Fibroblast of lung (primary cell): ENCODE data around the gene TLN1. TPM values are rescaled to one million over a fixed set of nuclear protein-coding genes. Genes with fewer than 3 reads are reported as not detected.

Source experiments
- DNase-seq, 2 donors: peaks; one replicate each; pipeline versions ENCODE4 v3.0.0 to v3.0.0-alpha.2; 2010; ENCODE audit warnings: low read depth in 2 of 2
- H2AFZ ChIP-seq: 2 replicates; pipeline ENCODE4 v1.5.1; 2012; ENCODE audit warnings: low read length, control low read depth, inconsistent platforms
- H3K27ac ChIP-seq: 2 replicates; pipeline ENCODE4 v1.5.1; 2011; ENCODE audit warnings: low read length, control low read depth; ENCODE audit not compliant: insufficient read depth
- H3K27me3 ChIP-seq: 2 replicates; pipeline ENCODE4 v1.5.1; 2011; ENCODE audit warnings: mild to moderate bottlenecking, low read length; ENCODE audit not compliant: control insufficient read depth, insufficient read depth
- H3K36me3 ChIP-seq: 2 replicates; pipeline ENCODE4 v1.5.1; 2011; ENCODE audit warnings: low read length; ENCODE audit not compliant: control insufficient read depth, insufficient read depth
- H3K4me1 ChIP-seq: 2 replicates; pipeline ENCODE4 v1.5.1; 2011; ENCODE audit warnings: low read length; ENCODE audit not compliant: control insufficient read depth, insufficient read depth; ENCODE audit errors: extremely low read depth
- H3K4me2 ChIP-seq: 2 replicates; pipeline ENCODE4 v1.5.1; 2011; ENCODE audit warnings: low read length, control low read depth; ENCODE audit not compliant: insufficient read depth; ENCODE audit errors: extremely low read depth
- H3K4me3 ChIP-seq, 4 experiments: fragments of 200-600 bp in 1 of 4; sonication (generic) in 1 of 4; replicated peaks in 1 of 4; 2 replicates each; pipeline ENCODE4 v1.5.1; 2011 to 2016; ENCODE audit warnings: low read length in 4 of 4, low read depth in 3 of 4, mild to moderate bottlenecking in 3 of 4, control low read depth in 2 of 4, inconsistent platforms in 1 of 4, mixed read lengths in 1 of 4; ENCODE audit not compliant: insufficient read depth in 1 of 4; ENCODE audit errors: control extremely low read depth in 1 of 4
- H3K79me2 ChIP-seq: 2 replicates; pipeline ENCODE4 v1.5.1; 2012; ENCODE audit warnings: mild to moderate bottlenecking, low read length, inconsistent platforms; ENCODE audit not compliant: control insufficient read depth, insufficient read depth
- H3K9ac ChIP-seq: 2 replicates; pipeline ENCODE4 v1.5.1; 2011; ENCODE audit warnings: mild to moderate bottlenecking, low read length, control low read depth; ENCODE audit not compliant: insufficient read depth
- H3K9me3 ChIP-seq: 2 replicates; pipeline ENCODE4 v1.5.1; 2012; ENCODE audit warnings: low read depth, low read length; ENCODE audit not compliant: control insufficient read depth, insufficient read depth
- H4K20me1 ChIP-seq: 2 replicates; pipeline ENCODE4 v1.5.1; 2011; ENCODE audit warnings: low read length; ENCODE audit not compliant: control insufficient read depth, insufficient read depth; ENCODE audit errors: extremely low read depth
- CTCF ChIP-seq, 2 donors: IDR thresholded peaks in 1 of 2; conservative IDR thresholded peaks in 1 of 2; 1 replicate in 1 of 2; 2 replicates in 1 of 2; pipeline ENCODE4 v1.5.1; 2011 to 2012; ENCODE audit warnings: low read length in 2 of 2, control low read depth in 1 of 2, inconsistent platforms in 1 of 2, low read depth in 1 of 2, mild to moderate bottlenecking in 1 of 2
- EZH2 ChIP-seq: IDR thresholded peaks from 2 replicates; pipeline ENCODE4 v1.5.1; 2012; ENCODE audit warnings: low read length, control low read depth, mild to moderate bottlenecking; ENCODE audit errors: missing control alignments
- polyA plus RNA-seq, 2 donors: library from polyadenylated mRNA; depleted of rRNA in 1 of 2; stranded (reverse) in 1 of 2; unstranded in 1 of 2; fragments of >200 nt; gene quantifications; 2 replicates each; pipeline ENCODE4 v1.2.1, GENCODE V29; 2011 to 2012; ENCODE audit warnings: missing spikeins in 1 of 2
- total RNA-seq: library from RNA; depleted of rRNA; stranded (reverse); fragments of >200 nt; gene quantifications from 2 replicates; pipeline ENCODE4 v1.2.1, GENCODE V29; 2014

TLN1 gene
- total and polyA plus RNA-seq, 2 donors (not counting 1 experiment from before 2014, with no cell fraction given), result 214 to 405 TPM

- no peaks in the 10 kb centered on the region for H3K9me3 ChIP-seq
- H3K4me1 ChIP-seq, result peaks cover 13% of the 10 kb centered on the region
- H3K27ac ChIP-seq, result peak within 1 kb of the TSS; percentile 97
- no peaks in the 10 kb centered on the region for H3K27me3 ChIP-seq
- peak within 1 kb of the TSS; percentile 97 for H3K9ac ChIP-seq
- peak within 1 kb of the TSS; percentile 83 for H2AFZ ChIP-seq
- no peak for TF ChIP-seq EZH2
- peak; percentile 33 to 36 for TF ChIP-seq CTCF (conservative IDR thresholded peaks at IDR 0.05 in 1 of 2, IDR thresholded peaks at IDR 0.05 in 1 of 2; ENCODE audit: low read depth in 1 of 2, low read length in 2 of 2)
- peak within 1 kb of the TSS; percentile 97 for H3K4me2 ChIP-seq
- H3K4me3 ChIP-seq, result peak within 1 kb of the TSS; percentile 53 to 82 (median 74)
- peaks cover 14% of the 10 kb centered on the region for H3K79me2 ChIP-seq
- no peaks in the 10 kb centered on the region for H4K20me1 ChIP-seq
- DNase-seq, result peak; percentile 70 to 88
- H3K36me3 ChIP-seq, result peaks cover 2% of the 10 kb centered on the region
These were observed 73.6 kb downstream of the TLN1 start, which contains the start of gene CCDC107 for GRCh38 chr9:35658137-35658967. Gene CCDC107 (plus strand): TSS chr9:35658292. CDS start chr9:35658380, 88 bp downstream.

- H3K4me2 ChIP-seq, result peak within 1 kb of the TSS; percentile 97
- H3K9me3 ChIP-seq, result no peaks in the 10 kb centered on the region
- peak; percentile 99 to 100 for DNase-seq
- H4K20me1 ChIP-seq, result no peaks in the 10 kb centered on the region
- TF ChIP-seq EZH2, result no peak
- TF ChIP-seq CTCF (conservative IDR thresholded peaks at IDR 0.05 in 1 of 2, IDR thresholded peaks at IDR 0.05 in 1 of 2; ENCODE audit: low read depth in 1 of 2, low read length in 2 of 2), result peak in 1 of 2 donors; percentile 34
- H2AFZ ChIP-seq, result peak within 1 kb of the TSS; percentile 83
- H3K79me2 ChIP-seq, result peaks cover 14% of the 10 kb centered on the region
- peaks cover 13% of the 10 kb centered on the region for H3K4me1 ChIP-seq
- H3K4me3 ChIP-seq, result peak within 1 kb of the TSS; percentile 53 to 82 (median 74)
- no peaks in the 10 kb centered on the region for H3K27me3 ChIP-seq
- H3K36me3 ChIP-seq, result peaks cover 2% of the 10 kb centered on the region
- peak within 1 kb of the TSS; percentile 97 for H3K9ac ChIP-seq
- peak within 1 kb of the TSS; percentile 97 for H3K27ac ChIP-seq
These were observed 74.4 kb downstream of the TLN1 start, which contains the start of gene RMRP for GRCh38 chr9:35657546-35658136. Gene RMRP (minus strand): TSS chr9:35658019.
